KG1 (cell line): ENCODE results near the gene FNDC8.
"Not testable (repeated sequence)": the region's sequence is repeated elsewhere in the genome, so short reads cannot be mapped to it uniquely, and the experiment has no call there.

Experiments used
- DNase-seq: peaks from one replicate; lab custom pipeline; 2025; lab: John Stamatoyannopoulos, UW

FNDC8 gene

DNA sequence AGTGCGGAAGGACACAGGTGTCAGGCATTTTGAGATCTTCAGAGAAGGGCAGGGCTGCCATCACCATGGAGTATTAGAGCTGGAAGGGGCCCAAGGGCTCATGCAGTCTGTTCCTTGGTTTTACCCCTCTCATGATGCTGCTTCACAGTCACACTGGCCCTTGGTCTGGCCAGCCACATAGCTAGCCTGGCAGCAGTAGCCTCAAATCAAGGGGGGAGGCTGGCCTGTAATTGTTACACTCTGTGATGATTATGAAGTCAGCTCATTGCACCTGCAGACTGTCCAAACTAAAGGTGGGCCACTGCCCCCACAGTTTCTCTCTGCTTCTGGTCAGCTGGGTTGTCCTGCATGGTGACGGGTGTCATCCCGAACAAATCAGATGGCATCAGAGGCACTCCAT is at the start of gene FNDC8:
FNDC8 (plus strand) TSS at position 301 of the 400 bp plus-strand sequence; CDS start at position 380, 79 bp downstream.
- no peak for DNase-seq

DNA sequence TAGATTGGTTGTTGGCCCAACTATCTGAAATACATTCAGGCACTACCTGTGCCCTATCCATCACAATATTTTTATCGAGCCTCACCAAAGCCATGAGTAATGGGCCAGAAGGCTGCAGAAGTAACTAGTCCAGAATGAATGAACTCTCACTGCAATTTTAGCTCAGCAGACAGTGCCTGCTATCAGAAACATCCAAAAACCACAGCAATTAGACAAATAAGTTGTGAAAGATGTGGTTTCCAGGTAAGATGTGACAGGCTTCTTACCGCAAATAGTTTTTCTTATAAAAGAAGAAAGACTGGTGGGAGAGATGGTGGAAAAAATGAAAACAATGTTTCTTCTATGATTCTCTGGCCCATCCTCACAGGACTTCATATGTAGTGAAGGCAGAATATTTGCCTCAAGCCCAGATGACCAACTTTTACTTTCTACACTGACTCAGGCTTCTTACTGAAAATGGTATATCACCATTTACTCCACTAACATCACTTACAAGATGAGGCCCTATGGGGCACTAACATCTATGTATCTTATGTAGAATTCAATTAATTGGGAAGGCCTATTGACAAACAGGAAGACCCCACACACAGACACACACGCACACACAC is 48.1 kb upstream of the FNDC8 start:
- DNase-seq, result no peak

DNA sequence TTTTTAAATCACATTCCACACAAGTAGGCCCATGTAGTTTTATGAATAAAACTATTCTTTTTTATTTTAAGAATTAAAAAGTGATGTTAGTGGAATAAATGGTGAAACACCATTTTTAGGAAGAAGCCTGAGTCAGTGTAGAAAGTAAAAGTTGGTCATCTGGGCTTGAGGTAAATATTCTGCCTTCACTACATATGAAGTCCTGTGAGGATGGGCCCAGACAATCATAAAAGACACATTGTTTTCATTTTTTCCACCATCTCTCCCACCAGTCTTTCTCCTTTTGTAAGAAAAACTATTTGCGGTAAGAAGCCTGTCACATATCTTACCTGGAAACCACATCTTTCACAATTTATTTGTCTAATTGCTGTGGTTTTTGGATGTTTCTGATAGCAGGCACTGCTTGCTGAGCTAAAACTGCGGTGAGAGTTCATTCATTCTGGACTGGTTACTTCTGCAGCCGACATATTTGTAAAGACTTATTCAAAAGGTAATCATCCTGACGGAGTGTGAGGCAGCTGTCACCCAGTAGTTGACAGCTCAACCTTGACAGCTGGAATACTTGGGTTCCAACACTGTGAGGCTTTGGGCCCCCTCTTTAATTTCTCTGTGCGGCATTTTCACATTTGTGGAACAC is 47.3 kb upstream of the FNDC8 start:
- DNase-seq, result no peak

DNA sequence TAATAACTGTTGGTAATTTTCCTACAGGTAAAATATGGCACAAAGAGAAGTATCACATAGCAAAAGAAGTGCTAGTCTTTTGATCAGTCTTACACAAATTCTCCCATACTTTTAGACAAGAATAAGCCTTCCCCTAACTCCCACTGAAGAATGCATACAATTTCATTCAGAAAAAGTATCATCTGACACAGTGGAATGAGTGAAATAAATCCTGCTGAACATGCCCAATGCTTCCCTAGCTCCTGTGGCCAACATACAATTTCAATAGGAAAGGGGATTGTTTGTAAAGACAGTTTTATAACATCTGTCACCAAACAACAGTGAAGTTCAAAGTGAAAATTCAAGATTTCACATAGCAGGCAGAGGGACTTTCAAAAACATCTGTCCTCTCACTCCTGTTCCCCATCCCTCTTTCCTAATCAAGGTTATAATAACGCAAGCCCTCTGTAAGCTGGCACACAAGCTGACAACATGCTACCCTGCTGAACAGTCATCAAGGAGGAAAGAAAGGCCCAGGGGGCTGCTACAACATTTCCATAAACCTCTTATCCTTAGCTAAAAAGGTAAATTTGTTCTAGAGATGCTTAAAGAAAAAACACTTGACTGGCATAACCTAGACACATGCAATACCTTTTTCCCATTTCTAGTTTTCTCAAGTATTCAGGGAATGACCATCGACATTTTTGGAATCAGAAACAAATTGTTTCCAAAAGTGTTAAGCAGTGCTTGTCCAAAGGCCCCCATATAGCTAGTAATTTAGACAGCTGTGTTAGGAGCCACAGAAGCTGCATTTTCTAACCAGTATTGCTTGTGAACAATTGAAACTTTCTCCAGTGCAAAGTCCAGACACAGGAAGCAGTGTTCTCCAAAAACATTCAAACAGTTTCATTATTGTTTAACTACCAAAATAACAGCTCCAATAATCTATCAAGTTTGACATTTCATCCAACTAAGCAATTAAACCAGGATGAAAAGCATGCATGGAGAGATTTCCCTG is 46.4 kb upstream of the FNDC8 start:
- no peak for DNase-seq

DNA sequence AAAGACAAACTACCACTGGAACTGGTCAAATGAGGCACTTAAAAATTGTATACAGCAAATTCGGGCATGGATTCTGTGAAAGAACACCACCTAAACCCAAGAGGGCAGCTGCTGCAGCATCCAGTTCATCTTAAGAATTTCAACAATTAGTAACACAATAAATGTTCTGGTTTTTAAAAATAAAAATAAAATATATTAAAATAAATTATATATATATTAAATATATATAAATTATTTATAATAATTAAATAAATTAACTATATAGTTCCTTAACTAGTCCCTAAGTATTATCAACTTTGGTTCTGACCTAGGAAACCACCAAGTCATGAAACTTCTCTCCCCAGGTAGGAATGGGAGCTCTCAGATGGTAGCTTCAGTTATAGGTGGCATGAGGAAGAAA is 44.5 kb upstream of the FNDC8 start:
- DNase-seq, result no peak

DNA sequence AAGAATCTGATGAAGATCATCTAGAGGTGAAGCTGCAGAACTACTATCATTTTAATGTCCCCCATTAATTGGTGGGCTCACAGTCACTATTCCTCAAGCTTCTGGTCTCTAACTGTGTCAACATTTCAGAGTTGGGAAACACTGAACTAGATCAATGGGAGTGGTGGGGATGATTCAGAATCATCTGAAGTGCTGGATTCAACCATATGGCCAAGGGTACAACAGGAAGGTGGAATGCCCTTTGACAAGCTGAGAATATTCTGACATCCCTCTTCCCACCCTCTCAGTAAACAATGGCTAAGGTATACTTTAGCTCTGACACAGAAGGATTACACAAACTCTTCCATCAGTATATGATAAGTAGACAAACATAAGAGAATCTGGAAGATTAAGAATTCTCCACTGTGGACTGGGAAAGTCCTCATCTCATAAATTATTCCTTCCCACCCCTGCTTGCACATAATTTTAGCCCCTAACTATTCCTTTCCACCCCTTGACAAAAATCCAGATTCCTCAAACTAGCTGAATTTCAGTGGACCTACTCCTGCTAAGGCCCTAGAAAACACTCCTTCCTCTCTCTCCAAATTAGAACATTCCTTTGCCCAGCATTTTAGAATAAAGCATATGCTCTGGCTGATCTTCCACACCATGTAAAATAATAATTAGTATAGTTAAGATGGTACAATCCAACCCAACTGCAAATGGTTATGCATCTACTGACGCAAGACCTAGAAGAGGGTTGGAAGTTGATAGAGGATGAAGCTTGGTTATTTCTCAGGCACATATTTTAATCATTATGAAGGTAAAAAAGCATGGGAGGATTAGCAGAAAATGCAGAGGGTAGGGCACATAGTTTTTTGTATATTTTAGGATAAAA is 41.6 kb upstream of the FNDC8 start:
- DNase-seq, result no peak

DNA sequence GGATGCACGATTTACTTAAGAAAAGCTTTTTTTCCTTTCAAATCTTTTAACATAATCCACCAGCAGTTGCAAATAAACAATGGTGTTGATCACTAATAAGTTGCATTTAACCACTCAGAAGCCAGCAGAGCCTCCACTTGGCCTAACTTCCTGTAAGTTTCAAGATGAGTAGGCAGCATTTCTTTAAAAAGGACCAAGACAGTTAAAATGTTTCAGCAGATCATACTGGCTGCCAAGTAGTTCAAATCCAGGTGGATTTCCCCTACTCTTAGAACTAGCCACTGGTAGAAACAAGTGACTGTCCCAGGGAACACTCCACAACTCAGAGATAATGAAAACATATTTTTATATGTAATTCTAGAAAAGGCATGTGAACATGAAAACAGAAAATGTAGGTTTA is 40.9 kb upstream of the FNDC8 start:
- DNase-seq, result no peak

DNA sequence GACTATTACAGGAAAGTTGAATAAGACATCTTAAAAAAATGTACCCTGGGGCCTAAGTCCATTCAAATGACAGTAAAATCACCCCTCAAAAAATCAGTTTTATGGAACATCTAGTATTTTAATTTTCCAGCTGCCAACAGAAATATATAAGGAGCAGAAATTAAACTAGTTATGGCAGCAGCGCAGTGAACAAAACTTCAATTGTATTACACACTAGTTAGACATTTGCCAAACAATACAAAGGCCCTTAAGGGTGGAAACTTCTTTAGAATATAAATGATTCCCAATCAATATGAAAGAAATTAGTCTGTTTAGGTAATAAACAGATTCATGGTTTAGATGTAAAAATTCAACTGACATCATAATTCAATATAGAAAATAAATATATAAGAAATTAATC is 39.8 kb upstream of the FNDC8 start:
- DNase-seq, result no peak

DNA sequence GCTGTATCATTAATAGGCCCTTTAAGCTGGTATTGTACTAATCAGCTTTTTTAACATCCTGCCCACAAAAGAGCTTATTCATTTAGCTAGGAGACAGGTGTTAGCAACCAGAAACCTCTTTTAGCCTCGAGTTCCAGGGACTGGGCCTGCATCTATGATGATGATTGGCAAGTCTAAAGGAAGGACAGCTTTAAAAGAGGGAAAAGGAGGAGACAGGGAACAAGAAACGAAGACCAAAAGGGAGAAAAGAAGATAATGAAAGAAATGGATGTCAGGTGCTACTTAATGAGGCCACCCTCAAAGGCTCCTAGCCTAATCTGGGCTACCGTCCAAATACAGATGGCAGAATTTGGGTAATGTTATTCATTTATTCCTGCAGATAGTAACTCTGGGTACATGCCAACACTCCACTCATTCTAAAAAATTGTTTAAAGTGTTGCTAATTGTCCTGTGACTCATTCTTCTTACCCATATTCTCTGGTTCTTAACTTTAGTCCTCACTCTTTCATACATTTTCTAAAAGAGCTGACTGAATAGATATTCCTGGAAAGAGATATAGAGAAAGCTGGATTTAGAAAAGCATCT is 39.2 kb upstream of the FNDC8 start:
- no peak for DNase-seq

DNA sequence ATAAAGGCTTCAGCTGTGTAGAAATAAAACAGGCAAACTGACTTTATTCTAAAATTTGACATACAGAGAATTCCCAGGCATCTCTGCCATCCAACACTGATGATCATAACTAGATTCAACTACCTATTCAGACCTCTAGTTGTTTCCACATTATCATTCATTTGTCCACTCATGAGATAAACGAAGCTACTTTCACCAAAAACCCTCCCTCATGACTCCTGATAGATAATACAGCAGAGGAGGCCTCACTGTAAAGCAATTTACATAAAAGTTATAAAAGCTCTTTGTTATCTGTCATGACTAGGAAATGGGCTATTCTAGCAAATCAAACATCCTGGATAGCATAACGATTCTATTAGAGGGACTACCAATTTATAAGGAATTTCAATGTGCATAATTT is 38.3 kb upstream of the FNDC8 start:
- no peak for DNase-seq

DNA sequence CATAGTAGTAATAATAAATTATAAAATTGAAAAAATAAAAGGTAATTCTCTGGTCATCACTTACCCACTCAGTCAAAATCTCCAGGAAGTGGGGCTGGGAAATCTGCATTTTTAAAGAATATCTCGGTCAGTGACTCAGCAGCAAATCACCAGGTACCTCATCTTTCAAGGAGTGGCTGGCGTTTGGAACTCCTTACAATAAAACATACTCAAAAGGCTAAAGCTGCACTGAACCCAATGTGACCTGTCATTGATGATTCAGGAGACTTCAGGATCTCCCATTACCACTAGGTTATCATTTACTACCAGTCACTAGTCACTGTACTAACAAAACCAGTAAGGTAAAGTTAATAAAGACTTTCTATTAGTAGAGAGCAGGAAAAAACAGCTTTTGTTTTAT is 36.4 kb upstream of the FNDC8 start:
- DNase-seq, result no peak

DNA sequence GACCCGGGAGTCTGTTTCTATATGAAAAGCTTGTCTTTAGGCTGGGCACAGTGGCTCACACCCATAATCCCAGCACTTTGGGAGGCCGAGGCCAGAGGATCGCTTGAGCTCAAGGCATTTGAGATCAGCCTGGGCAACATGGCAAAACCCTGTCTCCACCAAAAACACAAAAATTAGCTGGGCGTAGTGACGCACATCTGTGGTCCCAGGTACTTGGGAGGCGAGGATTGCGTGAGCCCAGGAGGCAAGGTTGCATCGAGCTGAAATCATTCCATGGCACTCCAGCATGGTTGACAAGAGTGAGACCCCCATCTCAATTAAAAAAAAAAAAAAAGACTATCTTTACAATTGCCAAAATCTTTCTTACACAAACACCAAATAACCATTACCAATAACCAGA is 35.3 kb upstream of the FNDC8 start:
- no peak for DNase-seq

DNA sequence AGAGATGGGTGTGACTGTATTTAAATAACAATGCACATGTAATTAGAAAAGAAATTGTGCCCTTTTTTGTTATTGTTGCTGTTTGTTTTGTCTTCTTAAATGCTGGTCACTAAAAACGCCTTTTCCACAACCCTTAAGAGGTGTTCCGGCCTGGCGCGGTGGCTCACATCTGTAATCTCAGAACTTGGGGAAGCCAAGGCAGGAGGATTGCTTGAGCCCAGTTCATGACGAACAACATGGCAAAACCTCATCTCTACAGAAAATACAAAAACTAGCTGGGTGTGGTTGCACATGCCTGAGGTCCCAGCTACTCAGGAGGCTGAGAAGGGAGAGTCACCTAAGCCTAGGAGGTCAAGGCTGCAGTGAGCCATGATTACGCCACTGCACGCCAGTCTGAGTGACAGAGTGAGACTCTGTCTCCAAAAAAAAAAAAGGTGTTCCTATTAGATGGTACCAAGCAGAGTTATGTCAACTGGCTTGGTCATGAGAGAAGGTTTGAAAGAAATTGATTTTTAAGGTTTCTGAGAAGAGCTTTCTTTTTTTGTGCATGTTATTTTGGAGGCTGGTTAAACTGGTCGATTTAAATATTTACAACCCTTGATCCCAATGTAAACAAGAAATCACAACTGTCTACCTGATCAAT is 34.4 kb upstream of the FNDC8 start:
- no peak for DNase-seq

DNA sequence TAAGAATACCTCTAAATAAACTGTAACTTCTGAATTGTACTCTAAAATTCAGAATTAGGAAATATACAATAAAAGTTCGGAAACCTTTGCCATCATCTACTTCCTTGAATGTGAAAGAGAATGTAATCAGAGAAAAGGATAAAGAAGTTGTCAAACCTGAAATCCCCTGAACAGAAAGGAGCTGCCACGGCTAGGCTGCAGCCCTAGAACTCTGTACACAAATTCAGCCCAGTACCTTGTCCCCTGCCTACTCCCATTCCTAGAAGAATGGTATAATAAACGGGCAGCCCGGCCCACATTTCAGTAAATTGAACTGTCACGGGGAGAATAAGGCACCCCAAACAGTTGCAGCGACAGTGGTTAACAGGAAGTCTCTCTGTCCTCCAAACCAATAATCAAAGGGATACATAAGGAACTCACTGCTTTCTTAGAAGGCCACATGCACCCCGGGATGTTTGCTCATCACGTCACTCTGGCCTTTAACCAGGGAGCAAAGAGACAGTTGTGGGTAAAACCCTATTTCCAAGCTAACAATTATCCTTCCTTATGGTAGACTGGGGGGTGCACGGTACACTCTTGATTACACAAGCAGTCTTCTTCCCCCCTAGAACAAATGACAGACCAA is 33.6 kb upstream of the FNDC8 start:
- peak; percentile 47 for DNase-seq

DNA sequence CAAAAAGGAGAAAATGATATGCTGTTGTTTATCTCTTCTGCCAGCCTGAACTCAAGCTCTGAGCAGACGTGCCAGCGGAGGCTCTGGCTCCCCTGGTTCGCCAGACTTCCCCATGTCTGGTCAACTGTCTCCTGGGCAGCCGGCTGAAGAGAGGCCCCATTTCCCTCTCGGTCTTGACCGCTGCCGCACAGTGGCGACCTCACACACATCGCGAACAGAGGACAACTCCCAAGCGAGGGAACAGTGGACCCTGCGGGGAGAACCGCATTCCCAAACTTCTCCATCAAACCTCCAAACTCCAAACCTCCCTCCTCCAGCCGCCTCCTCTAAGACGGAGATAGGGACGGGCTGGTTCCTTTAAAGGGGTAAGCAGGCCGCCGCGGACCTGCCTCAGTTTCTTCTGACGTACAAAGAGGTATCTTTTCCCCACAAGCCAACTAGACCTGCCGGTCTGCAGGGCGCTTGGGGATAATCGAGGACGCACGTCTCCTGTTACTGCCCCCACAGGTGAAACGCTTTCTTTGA is 33.0 kb upstream of the FNDC8 start:
- DNase-seq, result no peak

DNA sequence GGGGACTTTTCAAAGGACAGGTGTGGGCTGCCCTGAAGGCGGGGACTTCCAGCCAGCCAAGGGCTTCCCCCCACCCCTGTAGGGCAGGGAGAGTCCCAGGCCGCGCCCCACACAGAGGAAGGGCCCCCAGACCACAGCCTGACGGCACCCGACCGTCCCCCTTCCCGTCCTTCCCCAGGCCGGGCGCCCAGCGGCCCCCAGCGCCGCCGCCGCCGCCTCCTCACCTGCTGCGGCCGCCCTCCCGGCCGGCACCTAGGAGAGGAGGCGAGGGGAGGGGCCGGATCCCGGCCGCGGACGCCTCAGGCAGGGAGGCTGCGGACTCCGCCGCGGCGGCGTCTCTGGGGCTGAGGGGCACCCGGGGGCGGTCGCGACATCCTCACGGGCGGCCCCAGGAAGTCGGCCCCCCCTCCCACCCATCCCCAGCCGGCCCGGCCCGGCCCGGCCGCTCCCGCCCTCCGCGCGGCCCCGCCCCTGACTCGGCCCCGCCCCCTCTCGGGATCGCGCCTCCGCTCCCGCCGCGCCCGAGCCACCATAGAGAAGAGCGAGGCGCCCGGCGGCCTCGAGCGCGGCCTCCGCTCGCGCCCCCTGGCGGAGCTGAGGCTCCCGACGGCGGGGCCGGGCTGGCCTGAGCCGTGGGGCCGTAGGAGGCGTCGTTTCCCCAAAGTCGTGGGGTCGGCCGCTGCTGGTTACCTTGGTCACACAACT is 32.4 kb upstream of the FNDC8 start:
- peak; percentile 66 for DNase-seq

DNA sequence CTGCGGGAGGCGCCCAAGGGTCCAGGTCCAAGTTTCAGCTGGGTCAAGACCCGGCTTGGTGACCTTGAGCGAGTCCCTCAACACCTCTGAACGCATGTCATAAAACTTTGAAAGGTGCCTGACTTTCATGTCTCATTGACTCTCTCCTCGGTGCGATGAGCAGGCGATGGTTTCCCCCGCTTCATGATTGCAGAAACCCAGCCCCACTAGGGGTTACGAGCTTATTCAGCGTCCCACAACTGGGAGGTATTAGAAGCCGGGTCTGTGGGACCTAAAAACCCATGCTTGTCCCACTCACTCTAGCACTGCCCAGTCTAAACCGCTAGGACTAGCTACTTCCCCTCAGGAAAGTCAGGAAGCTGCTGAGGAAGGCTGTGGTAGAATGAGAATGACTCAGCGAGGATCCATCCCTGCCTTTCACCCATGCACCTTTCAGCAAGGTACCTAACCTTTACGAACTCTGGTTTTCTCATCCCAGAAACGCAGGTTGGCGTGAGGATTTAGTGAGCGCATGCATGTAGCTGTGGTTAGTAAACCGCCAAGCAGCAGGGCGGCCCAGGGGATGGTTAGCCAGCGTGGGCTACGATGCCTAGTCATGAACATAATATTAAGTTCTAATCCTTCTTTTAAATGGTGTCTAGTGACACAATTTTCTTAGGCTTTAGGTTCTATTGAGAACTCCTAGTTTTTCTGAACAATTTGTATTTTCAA is 31.7 kb upstream of the FNDC8 start:
- DNase-seq, result peak; percentile 66

DNA sequence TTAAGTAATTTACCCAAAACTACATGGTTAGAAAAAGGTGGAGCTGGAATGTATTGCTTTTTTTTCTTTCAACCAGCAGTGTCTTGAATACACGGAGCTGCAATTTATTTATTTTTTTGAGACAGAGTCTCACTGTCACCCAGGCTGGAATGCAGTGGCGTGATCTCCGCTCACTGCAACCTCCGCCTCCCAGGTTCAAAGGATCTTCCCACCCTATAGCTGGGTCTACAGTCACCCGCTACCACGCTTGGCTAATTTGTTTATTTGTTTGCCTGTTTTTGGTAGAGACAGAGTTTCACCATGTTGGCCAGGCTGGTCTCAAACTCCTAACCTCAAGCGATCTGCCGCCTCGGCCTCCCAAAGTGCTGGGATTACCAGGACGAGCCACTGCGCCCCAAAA is 30.7 kb upstream of the FNDC8 start:
- DNase-seq, result not testable (repeated sequence)

DNA sequence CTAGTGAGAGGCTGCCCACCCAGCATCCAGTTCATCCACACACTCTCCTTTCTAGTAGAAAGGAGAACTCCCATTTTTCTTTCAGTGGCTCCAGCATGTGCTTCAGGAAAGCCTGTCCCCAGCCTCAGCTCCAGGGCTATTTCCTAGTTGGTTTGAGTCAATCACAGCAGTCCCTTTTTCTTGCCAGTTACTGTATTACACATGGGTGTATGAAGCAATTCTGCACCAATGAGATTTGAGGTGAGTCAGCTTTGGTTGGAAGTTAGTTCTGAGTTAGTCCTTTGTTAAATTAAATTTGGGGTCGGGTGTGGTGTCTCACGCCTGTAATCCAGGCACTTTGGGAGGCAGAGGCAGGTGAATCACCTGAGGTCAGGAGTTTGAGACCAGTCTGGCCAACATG is 26.5 kb upstream of the FNDC8 start:
- no peak for DNase-seq
